A673 (cell line): Measurements from ENCODE around the gene BICD1. TPM values are rescaled to one million over a fixed set of nuclear protein-coding genes. Genes with fewer than 3 reads are reported as not detected.

ENCODE experiments used
- BruUV-seq: library from RNA; stranded (reverse); fragments of 400-500 nt; replicated peaks from 2 replicates; lab custom pipeline; 2021; lab: Mats Ljungman, UMichigan
- CTCF ChIA-PET: fragments of 300-600 bp; sonication (Branson Sonifier 250); formaldehyde crosslinking; loops from one replicate; lab custom pipeline; 2022; ENCODE audit warnings: antibody characterized with exemption; lab: Charles Lee
- POLR2A ChIA-PET: fragments of 300-600 bp; sonication (Branson Sonifier 250); formaldehyde crosslinking; loops from one replicate; lab custom pipeline; 2022; ENCODE audit warnings: antibody characterized with exemption; ENCODE audit not compliant: low non-redundant PET; lab: Charles Lee
- DNase-seq: peaks from one replicate; pipeline ENCODE4 v3.0.0-alpha.2; 2015; ENCODE audit warnings: low spot score
- H3K27ac ChIP-seq: fragments of 200-600 bp; sonication (generic); 2 replicates; pipeline ENCODE4 v1.5.1; 2016; ENCODE audit warnings: mixed run types, low read depth, mild to moderate bottlenecking, mixed read lengths, antibody characterized with exemption, low read length; ENCODE audit not compliant: poor library complexity, severe bottlenecking
- H3K27me3 ChIP-seq: fragments of 200-600 bp; sonication (generic); replicated peaks from 2 replicates; pipeline ENCODE4 v1.6.1; 2017; ENCODE audit warnings: mixed run types, low read depth, mild to moderate bottlenecking, mixed read lengths, antibody characterized with exemption, low read length; ENCODE audit not compliant: insufficient read depth, poor library complexity
- H3K36me3 ChIP-seq: fragments of 200-600 bp; sonication (generic); 2 replicates; pipeline ENCODE4 v1.6.1; 2016; ENCODE audit warnings: mixed run types, mild to moderate bottlenecking, mixed read lengths, antibody characterized with exemption, low read length; ENCODE audit not compliant: insufficient read depth, poor library complexity, severe bottlenecking
- H3K4me1 ChIP-seq: fragments of 200-600 bp; sonication (generic); 2 replicates; pipeline ENCODE4 v1.6.1; 2017; ENCODE audit warnings: mixed run types, mild to moderate bottlenecking, mixed read lengths, antibody characterized with exemption, low read length; ENCODE audit not compliant: insufficient read depth, poor library complexity, severe bottlenecking
- H3K4me3 ChIP-seq: fragments of 200-600 bp; sonication (generic); 2 replicates; pipeline ENCODE4 v1.5.1; 2016; ENCODE audit warnings: low read depth, mixed run types, mild to moderate bottlenecking, mixed read lengths, low read length; ENCODE audit not compliant: poor library complexity, severe bottlenecking
- H3K9me3 ChIP-seq: fragments of 200-600 bp; sonication (generic); 2 replicates; pipeline ENCODE4 v1.6.1; 2016; ENCODE audit warnings: mixed run types, low read depth, mild to moderate bottlenecking, mixed read lengths, antibody characterized with exemption, low read length; ENCODE audit not compliant: poor library complexity, severe bottlenecking
- EZH2 ChIP-seq: fragments of 200-600 bp; sonication (generic); IDR thresholded peaks from 2 replicates; pipeline ENCODE4 v1.6.1; 2017; ENCODE audit warnings: borderline replicate concordance, low read depth, mild to moderate bottlenecking, mixed read lengths, antibody characterized with exemption, low read length; ENCODE audit not compliant: poor library complexity, severe bottlenecking
- intact Hi-C: fragments of 100-400 bp; cut with micrococcal nuclease; formaldehyde crosslinking; loops from one replicate; pipeline ENCODE4 v1.10.0; 2022; ENCODE audit not compliant: unreplicated experiment
- total RNA-seq: library from RNA; stranded (reverse); gene quantifications from 2 replicates; pipeline ENCODE4 v1.2.3, GENCODE V29; 2021
- TF ChIP-seq, protein P1 (sequence below): fragments of 300-800, 200-600 bp; sonication (generic); conservative IDR thresholded peaks from 2 replicates; pipeline ENCODE4 v1.5.1; 2017; ENCODE audit warnings: low read depth, mild to moderate bottlenecking, antibody characterized with exemption, low read length, moderate library complexity, mixed read lengths

The BICD1 gene
- total RNA-seq, 1 experiment from 2014 or later, result 50.2 TPM

DNA sequence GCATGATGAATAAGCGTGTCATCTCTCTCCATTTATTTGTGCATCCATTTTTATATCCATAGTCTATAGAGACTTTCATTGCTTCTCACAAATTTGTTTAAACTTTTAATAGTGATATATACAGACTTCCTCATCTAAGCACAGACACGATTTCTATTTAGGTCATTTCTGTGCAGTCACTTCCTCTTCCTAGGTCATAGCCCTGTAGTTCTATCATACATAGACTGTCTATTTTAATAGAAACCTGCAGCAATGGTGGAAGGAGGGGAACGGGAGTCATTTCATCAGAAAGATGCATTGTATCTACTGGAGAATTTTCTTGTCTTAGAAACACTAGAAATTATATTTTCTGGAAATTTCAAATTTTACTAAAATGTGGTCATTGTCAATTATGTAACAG, 159.3 kb downstream of the BICD1 start:
- peaks cover 33% of the 10 kb centered on the region for H3K4me1 ChIP-seq
- peak overlapping the region; percentile 88 for H3K27ac ChIP-seq
- no TSS peak for BruUV-seq
- H3K9me3 ChIP-seq, result no peaks in the 10 kb centered on the region
- H3K27me3 ChIP-seq, result no peaks in the 10 kb centered on the region
- ChIA-PET CTCF (no interaction called here), POLR2A (interaction anchor here (0.7 kb wide), 1 partner anchor 33 kb away, joined by 7 read pairs; no protein-coding TSS in a partner anchor)
- H3K36me3 ChIP-seq, result no peaks in the 10 kb centered on the region
- no peak for DNase-seq
- no peak overlapping the region for H3K4me3 ChIP-seq
- intact Hi-C loops, result no loop called here
- TF ChIP-seq EZH2, result no peak
- TF ChIP-seq, protein P1, sequence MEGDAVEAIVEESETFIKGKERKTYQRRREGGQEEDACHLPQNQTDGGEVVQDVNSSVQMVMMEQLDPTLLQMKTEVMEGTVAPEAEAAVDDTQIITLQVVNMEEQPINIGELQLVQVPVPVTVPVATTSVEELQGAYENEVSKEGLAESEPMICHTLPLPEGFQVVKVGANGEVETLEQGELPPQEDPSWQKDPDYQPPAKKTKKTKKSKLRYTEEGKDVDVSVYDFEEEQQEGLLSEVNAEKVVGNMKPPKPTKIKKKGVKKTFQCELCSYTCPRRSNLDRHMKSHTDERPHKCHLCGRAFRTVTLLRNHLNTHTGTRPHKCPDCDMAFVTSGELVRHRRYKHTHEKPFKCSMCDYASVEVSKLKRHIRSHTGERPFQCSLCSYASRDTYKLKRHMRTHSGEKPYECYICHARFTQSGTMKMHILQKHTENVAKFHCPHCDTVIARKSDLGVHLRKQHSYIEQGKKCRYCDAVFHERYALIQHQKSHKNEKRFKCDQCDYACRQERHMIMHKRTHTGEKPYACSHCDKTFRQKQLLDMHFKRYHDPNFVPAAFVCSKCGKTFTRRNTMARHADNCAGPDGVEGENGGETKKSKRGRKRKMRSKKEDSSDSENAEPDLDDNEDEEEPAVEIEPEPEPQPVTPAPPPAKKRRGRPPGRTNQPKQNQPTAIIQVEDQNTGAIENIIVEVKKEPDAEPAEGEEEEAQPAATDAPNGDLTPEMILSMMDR, result no peak

DNA sequence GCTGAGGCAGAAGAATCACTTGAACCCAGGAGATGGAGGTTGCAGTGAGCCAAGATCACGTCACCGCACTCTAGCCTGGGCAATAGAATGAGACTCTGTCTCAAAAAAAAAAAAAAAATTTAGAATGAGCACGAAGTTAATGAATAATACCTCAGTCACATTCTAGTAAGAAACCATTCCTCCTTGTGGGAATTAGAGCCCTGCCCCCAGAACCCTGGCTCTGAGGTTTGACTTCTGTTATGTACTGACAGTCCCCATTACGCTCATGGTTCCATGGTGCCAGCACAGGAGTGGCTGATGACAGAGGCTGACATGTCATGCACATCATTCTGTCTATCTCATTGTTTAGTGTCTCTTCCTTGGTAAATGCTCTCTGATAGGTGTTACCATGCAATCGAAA, 160.1 kb downstream of the BICD1 start:
- CTCF ChIA-PET, result no interaction called here

DNA sequence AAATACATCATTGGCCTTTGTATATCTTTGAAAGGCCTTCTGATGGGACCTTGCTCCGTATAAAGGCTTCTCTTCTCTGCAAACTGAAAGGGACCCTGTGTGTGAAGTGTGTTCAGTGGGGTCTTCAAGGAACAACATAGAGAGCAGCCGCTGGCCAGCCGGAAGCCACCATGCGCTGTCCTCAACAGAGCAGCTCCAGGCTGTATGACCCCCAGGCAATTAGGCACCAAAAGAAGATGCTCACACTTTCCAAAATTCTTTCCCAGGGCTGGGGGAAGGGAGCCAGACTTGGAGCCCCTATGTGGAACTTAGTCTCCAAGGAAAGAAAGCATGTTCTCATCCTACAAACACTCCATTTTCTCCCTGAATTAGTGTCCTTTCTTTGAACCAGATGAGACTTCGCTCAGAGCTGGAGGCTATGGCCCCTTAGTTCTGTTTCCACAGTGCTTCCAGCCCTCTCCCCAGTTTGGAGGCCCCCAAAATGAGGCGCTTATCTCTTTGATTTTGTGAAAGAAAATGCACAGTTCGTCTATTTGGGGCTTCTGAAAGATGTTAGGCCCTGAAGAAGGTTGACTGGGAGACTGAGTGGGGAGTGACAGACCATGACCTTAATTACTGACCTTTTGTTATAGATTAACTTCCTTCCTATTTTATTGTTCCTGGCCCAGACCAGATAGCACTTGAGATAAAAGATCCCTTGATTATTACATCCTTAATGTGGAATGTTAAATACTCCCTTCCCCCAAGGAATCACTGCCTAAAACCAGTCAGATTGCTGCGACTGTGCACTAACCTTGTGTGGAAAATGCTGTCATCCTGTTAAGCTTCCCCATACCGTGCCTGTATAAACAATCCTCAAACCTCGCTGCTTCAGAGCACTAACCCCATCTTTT, 164.4 kb downstream of the BICD1 start:
- H3K36me3 ChIP-seq, result no peaks in the 10 kb centered on the region
- peaks cover 45% of the 10 kb centered on the region for H3K4me1 ChIP-seq
- no peaks in the 10 kb centered on the region for H3K9me3 ChIP-seq
- intact Hi-C loops, result no loop called here
- ChIA-PET CTCF (no interaction called here), POLR2A (no interaction called here)
- DNase-seq, result peak; percentile 52
- no peak overlapping the region for H3K4me3 ChIP-seq
- TF ChIP-seq, protein P1, result no peak
- no peak for TF ChIP-seq EZH2
- H3K27me3 ChIP-seq, result no peaks in the 10 kb centered on the region
- H3K27ac ChIP-seq, result no peak overlapping the region
- BruUV-seq, result no TSS peak

More for the DNA sequence above, 160.1 kb downstream of the BICD1 start:
- TF ChIP-seq, protein P1, result no peak
- TF ChIP-seq EZH2, result no peak
- BruUV-seq, result no TSS peak
- DNase-seq, result no peak
- Histone ChIP-seq H3K9me3 (no peaks in the 10 kb centered on the region), H3K27ac (no peak overlapping the region), H3K27me3 (no peaks in the 10 kb centered on the region), H3K36me3 (no peaks in the 10 kb centered on the region), H3K4me3 (no peak overlapping the region), H3K4me1 (peaks cover 41% of the 10 kb centered on the region)
- intact Hi-C loops, result no loop called here
- POLR2A ChIA-PET, result no interaction called here
